ENCODE data around the gene PRDM5.

DNA sequence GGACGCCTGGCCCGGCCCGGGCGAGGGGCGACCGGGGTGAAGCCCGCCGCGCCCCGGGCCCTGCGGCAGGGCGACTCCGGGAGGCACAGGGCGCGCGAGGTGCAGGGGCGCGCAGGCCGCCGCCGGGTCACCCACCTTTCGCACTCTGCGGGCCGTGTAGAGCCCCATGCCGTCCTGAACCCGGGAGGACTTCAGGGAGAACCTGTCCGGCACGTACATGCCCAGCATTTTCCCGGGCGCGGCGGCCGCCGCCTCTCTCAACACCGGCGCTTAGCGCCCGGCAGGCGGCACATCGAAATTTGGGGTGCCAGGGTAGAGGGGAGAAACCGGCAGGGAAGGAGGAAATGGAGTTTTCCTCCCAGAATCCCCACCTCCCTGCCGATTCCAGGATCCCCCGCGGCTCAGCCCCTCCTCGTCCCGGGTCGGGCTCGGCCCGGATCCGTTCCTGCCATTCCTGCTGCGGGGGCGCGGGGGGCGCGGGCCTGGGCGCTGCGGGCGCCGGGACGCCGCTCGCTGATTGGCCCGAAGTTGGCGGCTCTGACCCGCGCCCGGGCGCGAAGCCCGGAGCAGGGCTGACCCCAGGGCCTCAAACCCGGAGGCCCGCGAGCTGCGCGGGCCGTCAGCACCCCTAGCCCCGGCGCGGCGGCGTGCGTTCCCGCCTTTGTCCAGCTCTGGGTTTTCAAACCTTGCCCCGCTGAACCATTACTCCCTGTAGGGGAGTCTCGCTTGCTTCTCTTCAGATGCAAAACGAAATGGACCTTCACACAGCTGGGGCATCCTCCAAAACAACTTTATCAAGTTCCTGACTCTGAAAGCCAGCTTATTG is at the start of gene PRDM5:
- TF ChIP-seq POLR2AphosphoS5 (IDR thresholded peaks at IDR 0.05; ENCODE audit: low read depth, low read length) (no peak), SIN3A (IDR thresholded peaks at IDR 0.05; ENCODE audit: borderline replicate concordance, insufficient read depth, low read length) (no peak), TAF1 (IDR thresholded peaks at IDR 0.05; ENCODE audit: borderline replicate concordance, insufficient read depth, low read length) (no peak)
